ENCODE measurements around the gene KLRF2.

- TF ChIP-seq CTCF (IDR thresholded peaks at IDR 0.05) (no peak), USF2 (IDR thresholded peaks at IDR 0.05; ENCODE audit: borderline replicate concordance, low read depth, low read length) (no peak), IRF3 (IDR thresholded peaks at IDR 0.05; ENCODE audit: low read depth, low read length) (no peak), REST (IDR thresholded peaks at IDR 0.05; ENCODE audit: low read depth, low read length) (no peak), SIN3A (IDR thresholded peaks at IDR 0.05; ENCODE audit: borderline replicate concordance, low read depth, low read length) (no peak), ELF1 (IDR thresholded peaks at IDR 0.05) (no peak), GABPA (IDR thresholded peaks at IDR 0.05; ENCODE audit: low read depth) (no peak), POLR2AphosphoS5 (IDR thresholded peaks at IDR 0.05; ENCODE audit: low read depth, low read length) (no peak), RAD21 (IDR thresholded peaks at IDR 0.05; ENCODE audit: low read length) (no peak)
Measured at GRCh38 chr12:9881988-9882387, 699 bp downstream of the KLRF2 start.

Measured in SK-N-SH (cell line).